Ovary (tissue), 9 donors: ENCODE results near the gene SBK3. TPM values are rescaled to one million over a fixed set of nuclear protein-coding genes. Genes with fewer than 3 reads are reported as not detected.
"Not testable (repeated sequence)": the region's sequence is repeated elsewhere in the genome, so short reads cannot be mapped to it uniquely, and the experiment has no call there.

ENCODE experiments used
- DNase-seq, 5 donors: peaks; one replicate each; pipeline ENCODE4 v3.0.0-alpha.2; 2019 to 2020
- H3K27ac ChIP-seq, 2 donors: fragments of 200-600 bp; one replicate each; pipeline versions ENCODE4 v1.5.1 to v1.8.0; 2019 to 2022
- H3K27me3 ChIP-seq: fragments of 200-600 bp; one replicate; pipeline ENCODE4 v1.8.0; 2022
- H3K36me3 ChIP-seq: fragments of 200-600 bp; sonication (generic); one replicate; pipeline ENCODE4 v1.5.1; 2019
- H3K4me1 ChIP-seq: one replicate; pipeline ENCODE4 v1.8.1; 2013; ENCODE audit warnings: mild to moderate bottlenecking, moderate library complexity; ENCODE audit not compliant: insufficient read depth
- H3K4me3 ChIP-seq: fragments of 200-600 bp; sonication (generic); one replicate; pipeline ENCODE4 v1.5.1; 2017
- H3K9me3 ChIP-seq, 2 donors: fragments of 200-600 bp in 1 of 2; sonication (generic) in 1 of 2; one replicate each; pipeline versions ENCODE4 v1.5.1 to v1.8.1; 2013 to 2019; ENCODE audit warnings: mild to moderate bottlenecking in 1 of 2, moderate library complexity in 1 of 2
- EP300 ChIP-seq: sonication (generic); formaldehyde crosslinking; IDR thresholded peaks from one replicate; pipeline ENCODE4 v1.6.1; 2017; ENCODE audit warnings: antibody characterized with exemption
- POLR2A ChIP-seq: fragments of 450-650 bp; IDR thresholded peaks from one replicate; pipeline ENCODE4 v1.6.1; 2017; ENCODE audit warnings: antibody characterized with exemption, mild to moderate bottlenecking, moderate library complexity
- WGBS, 3 donors: extraction: QIAGEN DNeasy Blood & Tissue Kit in 1 of 3; methylation state at CpG; one replicate each; pipeline versions ENCODE4 v1.1.5 to v1.1.7; 2013 to 2017; 5-methylcytosine and 5-hydroxymethylcytosine counted together
- intact Hi-C, 4 donors: fragments of 100-400 bp; cut with DNase I; formaldehyde crosslinking; loops; one replicate each; pipeline versions ENCODE4 v1.11.0 to v1.15.1; 2022 to 2023
- polyA plus RNA-seq, 2 donors: library from polyadenylated mRNA; stranded (reverse); fragments of 200-250 nt in 1 of 2; fragments of 350-450 nt in 1 of 2; fragmentation: Illumina TruSeq in 1 of 2; extraction: RNeasy Lipid Tissue Mini Kit (QIAGEN cat#74804) in 1 of 2; gene quantifications; one replicate each; pipeline ENCODE4 v1.2.3, GENCODE V29; 2013 to 2014
- total RNA-seq, 7 donors: library from RNA; depleted of rRNA in 2 of 7; stranded (reverse); fragments of >200 nt in 2 of 7; fragmentation: NEBNext Ultra II Directional in 3 of 7; extraction: Animal tissue kit (Norgen Biotek cat#: 25700) in 3 of 7; gene quantifications; one replicate each; pipeline versions ENCODE4 v1.1.0 to v1.2.4, GENCODE V29; 2016 to 2023
- TF ChIP-seq, protein P1 (sequence below), 3 donors: fragments of 450-650 bp in 2 of 3; fragments of 200-600 bp in 1 of 3; IDR thresholded peaks; one replicate each; pipeline versions ENCODE4 v1.5.1 to v1.8.0; 2016 to 2022; ENCODE audit warnings: antibody characterized with exemption in 3 of 3, mild to moderate bottlenecking in 1 of 3
- donor health status: DM: no; HTN: no; CAD: no; lungs with moderate emphysema.
- donor health status: DM: no; HTN: no; CAD: no.
- donor health status: Bipolar disorder and iron deficiency.
- donor health status: DM: yes; HTN: yes; CAD: no.
- donor health status: DM: no; HTN: no; CAD: no.
- donor health status: DM: yes; HTN: yes; CAD: no.

The SBK3 gene
- total and polyA plus RNA-seq, 9 donors = 0.17 to 0.34 (median 0.26) TPM; not detected in 5

GRCh38 chr19:55535965-55536350 is 9.4 kb downstream of the SBK3 start:
- H3K4me1 ChIP-seq = no peaks in the 10 kb centered on the region
- DNase-seq = no peak
- no peak overlapping the region for H3K4me3 ChIP-seq
- intact Hi-C loops = no loop called here
- TF ChIP-seq POLR2A (no peak), EP300 (no peak)
- TF ChIP-seq, protein P1, sequence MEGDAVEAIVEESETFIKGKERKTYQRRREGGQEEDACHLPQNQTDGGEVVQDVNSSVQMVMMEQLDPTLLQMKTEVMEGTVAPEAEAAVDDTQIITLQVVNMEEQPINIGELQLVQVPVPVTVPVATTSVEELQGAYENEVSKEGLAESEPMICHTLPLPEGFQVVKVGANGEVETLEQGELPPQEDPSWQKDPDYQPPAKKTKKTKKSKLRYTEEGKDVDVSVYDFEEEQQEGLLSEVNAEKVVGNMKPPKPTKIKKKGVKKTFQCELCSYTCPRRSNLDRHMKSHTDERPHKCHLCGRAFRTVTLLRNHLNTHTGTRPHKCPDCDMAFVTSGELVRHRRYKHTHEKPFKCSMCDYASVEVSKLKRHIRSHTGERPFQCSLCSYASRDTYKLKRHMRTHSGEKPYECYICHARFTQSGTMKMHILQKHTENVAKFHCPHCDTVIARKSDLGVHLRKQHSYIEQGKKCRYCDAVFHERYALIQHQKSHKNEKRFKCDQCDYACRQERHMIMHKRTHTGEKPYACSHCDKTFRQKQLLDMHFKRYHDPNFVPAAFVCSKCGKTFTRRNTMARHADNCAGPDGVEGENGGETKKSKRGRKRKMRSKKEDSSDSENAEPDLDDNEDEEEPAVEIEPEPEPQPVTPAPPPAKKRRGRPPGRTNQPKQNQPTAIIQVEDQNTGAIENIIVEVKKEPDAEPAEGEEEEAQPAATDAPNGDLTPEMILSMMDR (IDR thresholded peaks at IDR 0.05) = no peak
- WGBS, 3 donors = 82 to 88% (median 84%) methylated on average over 22 of the region's 22 CpGs
- no peaks in the 10 kb centered on the region for H3K36me3 ChIP-seq
- no peak overlapping the region for H3K27ac ChIP-seq
- H3K9me3 ChIP-seq = no peaks in the 10 kb centered on the region
- H3K27me3 ChIP-seq = no peaks in the 10 kb centered on the region

GRCh38 chr19:55535173-55535964 is 10.0 kb downstream of the SBK3 start:
- H3K4me1 ChIP-seq = no peaks in the 10 kb centered on the region
- H3K27me3 ChIP-seq = no peaks in the 10 kb centered on the region
- H3K4me3 ChIP-seq = no peak overlapping the region
- TF ChIP-seq EP300 (no peak), POLR2A (no peak)
- TF ChIP-seq, protein P1 (IDR thresholded peaks at IDR 0.05) = no peak
- intact Hi-C loops = no loop called here
- DNase-seq = no peak
- no peaks in the 10 kb centered on the region for H3K9me3 ChIP-seq
- no peak overlapping the region for H3K27ac ChIP-seq
- 61 to 70% (median 61%) methylated on average over 12 of the region's 12 CpGs for WGBS, 3 donors
- H3K36me3 ChIP-seq = no peaks in the 10 kb centered on the region

DNA sequence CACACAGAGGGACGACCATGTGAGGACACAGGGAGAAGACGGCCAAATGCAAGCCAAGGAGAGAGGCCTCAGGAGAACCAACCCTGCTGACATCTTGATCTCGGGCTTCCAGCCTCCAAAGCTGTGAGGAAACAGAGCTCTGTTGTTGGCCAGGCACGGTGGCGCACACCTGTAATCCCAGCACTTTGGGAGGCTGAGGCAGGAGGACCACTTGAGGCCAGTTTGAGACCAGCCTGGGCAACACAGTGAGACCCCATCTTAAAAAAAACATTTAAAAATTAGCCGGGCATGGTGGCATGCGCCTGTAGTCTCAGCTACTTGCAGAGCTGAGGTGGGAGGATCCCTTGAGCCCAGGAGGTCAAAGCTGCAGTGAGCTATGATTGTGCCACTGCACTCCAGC is 11.1 kb downstream of the SBK3 start:
- H3K4me1 ChIP-seq, H3K27ac ChIP-seq, H3K36me3 ChIP-seq, intact Hi-C loops, DNase-seq, H3K9me3 ChIP-seq, H3K27me3 ChIP-seq, H3K4me3 ChIP-seq: not testable (repeated sequence)
- 83 to 94% (median 88%) methylated on average over 7 of the region's 7 CpGs for WGBS, 3 donors

- H3K36me3 ChIP-seq = no peaks in the 10 kb centered on the region
- 81 to 89% (median 83%) methylated on average over 17 to 26 of the region's 26 CpGs for WGBS, 3 donors
- H3K4me3 ChIP-seq = no peak overlapping the region
- TF ChIP-seq EP300 (no peak), POLR2A (no peak)
- TF ChIP-seq, protein P1 (IDR thresholded peaks at IDR 0.05) = no peak
- no peak for DNase-seq
- no peaks in the 10 kb centered on the region for H3K27me3 ChIP-seq
- no peak overlapping the region for H3K27ac ChIP-seq
- peaks cover 2% of the 10 kb centered on the region for H3K4me1 ChIP-seq
- intact Hi-C loops = no loop called here
- no peaks in the 10 kb centered on the region for H3K9me3 ChIP-seq
Measured at GRCh38 chr19:55530996-55531395, 14.3 kb downstream of the SBK3 start.

GRCh38 chr19:55529636-55530234 is 15.6 kb downstream of the SBK3 start:
- peaks cover 2% of the 10 kb centered on the region for H3K4me1 ChIP-seq
- WGBS, 3 donors = 84 to 91% (median 85%) methylated on average over 55 to 56 of the region's 56 CpGs
- intact Hi-C loops = loop anchor here in 1 of 4 donors (5.0 kb wide), 1 partner anchor 38 kb away; no protein-coding TSS in a partner anchor
- no peaks in the 10 kb centered on the region for H3K9me3 ChIP-seq
- DNase-seq = no peak
- H3K4me3 ChIP-seq = no peak overlapping the region
- no peaks in the 10 kb centered on the region for H3K36me3 ChIP-seq
- TF ChIP-seq, protein P1 (IDR thresholded peaks at IDR 0.05) = no peak
- no peak for TF ChIP-seq POLR2A
- no peak for TF ChIP-seq EP300
- H3K27ac ChIP-seq = no peak overlapping the region
- H3K27me3 ChIP-seq = no peaks in the 10 kb centered on the region
